Measurements from ENCODE around the gene IQUB.

Gene IQUB

GRCh38 chr7:123579416-123579815, 45.0 kb upstream of the IQUB start:
- 0 out of 2 replicates have a peak, but pooled peaks cover 4% of the 10 kb centered on the region for H3K27me3 ChIP-seq (ENCODE audit: low read depth, low read length)
- no peak overlapping the region for H3K4me2 ChIP-seq (ENCODE audit: low read length)
- no peak overlapping the region for H3K27ac ChIP-seq (ENCODE audit: low read length)
- no peak overlapping the region for H3K4me3 ChIP-seq (ENCODE audit: low read length)
- peaks cover 5% of the 10 kb centered on the region; the same call in 1 of the 2 replicates for H3K4me1 ChIP-seq (ENCODE audit: low read length)
- no peak overlapping the region for H2AFZ ChIP-seq (ENCODE audit: low read depth, low read length)
- no peaks in the 10 kb centered on the region for H3K36me3 ChIP-seq (replicated peaks; ENCODE audit: low read depth, low read length)
- H3K9ac ChIP-seq (ENCODE audit: low read length), result no peak overlapping the region
- no peaks in the 10 kb centered on the region for H3K9me3 ChIP-seq (ENCODE audit: insufficient read depth, low read length)
- TF ChIP-seq, protein P1, sequence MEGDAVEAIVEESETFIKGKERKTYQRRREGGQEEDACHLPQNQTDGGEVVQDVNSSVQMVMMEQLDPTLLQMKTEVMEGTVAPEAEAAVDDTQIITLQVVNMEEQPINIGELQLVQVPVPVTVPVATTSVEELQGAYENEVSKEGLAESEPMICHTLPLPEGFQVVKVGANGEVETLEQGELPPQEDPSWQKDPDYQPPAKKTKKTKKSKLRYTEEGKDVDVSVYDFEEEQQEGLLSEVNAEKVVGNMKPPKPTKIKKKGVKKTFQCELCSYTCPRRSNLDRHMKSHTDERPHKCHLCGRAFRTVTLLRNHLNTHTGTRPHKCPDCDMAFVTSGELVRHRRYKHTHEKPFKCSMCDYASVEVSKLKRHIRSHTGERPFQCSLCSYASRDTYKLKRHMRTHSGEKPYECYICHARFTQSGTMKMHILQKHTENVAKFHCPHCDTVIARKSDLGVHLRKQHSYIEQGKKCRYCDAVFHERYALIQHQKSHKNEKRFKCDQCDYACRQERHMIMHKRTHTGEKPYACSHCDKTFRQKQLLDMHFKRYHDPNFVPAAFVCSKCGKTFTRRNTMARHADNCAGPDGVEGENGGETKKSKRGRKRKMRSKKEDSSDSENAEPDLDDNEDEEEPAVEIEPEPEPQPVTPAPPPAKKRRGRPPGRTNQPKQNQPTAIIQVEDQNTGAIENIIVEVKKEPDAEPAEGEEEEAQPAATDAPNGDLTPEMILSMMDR (IDR thresholded peaks at IDR 0.05; ENCODE audit: low read depth, low read length), result no peak
- no peak for TF ChIP-seq EZH2phosphoT487 (IDR thresholded peaks at IDR 0.05; ENCODE audit: low read depth)
- no peaks in the 10 kb centered on the region for H3K79me2 ChIP-seq (ENCODE audit: low read length)
- no peaks in the 10 kb centered on the region for H4K20me1 ChIP-seq (ENCODE audit: insufficient read depth, low read length)

DNA sequence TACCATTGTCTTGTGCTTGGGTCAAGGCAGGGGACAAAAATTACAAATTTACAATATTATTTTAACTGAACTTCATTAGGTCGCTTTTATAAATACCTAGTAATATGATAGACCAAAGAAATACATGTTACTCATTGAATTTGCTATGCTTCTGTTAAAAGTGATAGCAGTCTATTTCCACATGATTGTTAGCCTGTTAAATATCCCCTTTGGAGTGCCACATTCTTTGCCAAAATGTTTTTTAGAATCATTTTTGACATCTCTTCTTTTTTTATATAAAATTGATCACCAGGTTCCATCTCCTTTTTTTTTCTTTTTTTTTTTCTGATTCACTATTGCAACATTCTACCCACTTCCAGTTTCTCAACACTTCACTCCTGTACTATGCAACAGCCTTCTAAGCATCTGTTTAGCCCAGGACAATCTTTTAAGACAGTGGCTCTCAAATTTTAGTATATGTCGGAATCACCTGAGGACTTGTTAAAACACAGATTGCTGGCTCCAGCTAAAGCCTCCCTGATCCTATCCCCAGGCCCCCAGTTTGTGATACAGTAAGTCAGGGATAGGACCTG, 39.6 kb upstream of the IQUB start:
- no peaks in the 10 kb centered on the region for H3K36me3 ChIP-seq (replicated peaks; ENCODE audit: low read depth, low read length)
- H3K4me1 ChIP-seq (ENCODE audit: low read length), result peaks cover 8% of the 10 kb centered on the region
- no peaks in the 10 kb centered on the region for H3K9me3 ChIP-seq (ENCODE audit: insufficient read depth, low read length)
- no peak overlapping the region for H3K9ac ChIP-seq (ENCODE audit: low read length)
- H3K27me3 ChIP-seq (ENCODE audit: low read depth, low read length), result no peaks in the 10 kb centered on the region
- no peak for TF ChIP-seq EZH2phosphoT487 (IDR thresholded peaks at IDR 0.05; ENCODE audit: low read depth)
- TF ChIP-seq, protein P1 (IDR thresholded peaks at IDR 0.05; ENCODE audit: low read depth, low read length), result no peak
- H2AFZ ChIP-seq (ENCODE audit: low read depth, low read length), result no peak overlapping the region
- H3K79me2 ChIP-seq (ENCODE audit: low read length), result no peaks in the 10 kb centered on the region
- H3K27ac ChIP-seq (ENCODE audit: low read length), result no peak overlapping the region
- no peaks in the 10 kb centered on the region for H4K20me1 ChIP-seq (ENCODE audit: insufficient read depth, low read length)
- H3K4me3 ChIP-seq (ENCODE audit: low read length), result no peak overlapping the region
- H3K4me2 ChIP-seq (ENCODE audit: low read length), result no peak overlapping the region

- Histone ChIP-seq H3K27me3 (ENCODE audit: low read depth, low read length) (no peaks in the 10 kb centered on the region), H3K27ac (ENCODE audit: low read length) (no peak overlapping the region), H3K4me2 (ENCODE audit: low read length) (no peak overlapping the region), H3K79me2 (ENCODE audit: low read length) (no peaks in the 10 kb centered on the region), H3K4me3 (ENCODE audit: low read length) (no peak overlapping the region), H3K36me3 (replicated peaks; ENCODE audit: low read depth, low read length) (no peaks in the 10 kb centered on the region), H3K9me3 (ENCODE audit: insufficient read depth, low read length) (no peaks in the 10 kb centered on the region), H4K20me1 (ENCODE audit: insufficient read depth, low read length) (no peaks in the 10 kb centered on the region), H3K9ac (ENCODE audit: low read length) (no peak overlapping the region), H3K4me1 (ENCODE audit: low read length) (peaks cover 9% of the 10 kb centered on the region), H2AFZ (ENCODE audit: low read depth, low read length) (no peak overlapping the region)
- TF ChIP-seq, protein P1 (IDR thresholded peaks at IDR 0.05; ENCODE audit: low read depth, low read length), result no peak
- TF ChIP-seq EZH2phosphoT487 (IDR thresholded peaks at IDR 0.05; ENCODE audit: low read depth), result no peak
Observed at GRCh38 chr7:123573341-123573740, 38.9 kb upstream of the IQUB start.

- H4K20me1 ChIP-seq (ENCODE audit: insufficient read depth, low read length), result no peaks in the 10 kb centered on the region
- H3K9ac ChIP-seq (ENCODE audit: low read length), result no peak overlapping the region
- no peaks in the 10 kb centered on the region for H3K9me3 ChIP-seq (ENCODE audit: insufficient read depth, low read length)
- H3K36me3 ChIP-seq (replicated peaks; ENCODE audit: low read depth, low read length), result no peaks in the 10 kb centered on the region
- TF ChIP-seq, protein P1 (IDR thresholded peaks at IDR 0.05; ENCODE audit: low read depth, low read length), result no peak
- no peak for TF ChIP-seq EZH2phosphoT487 (IDR thresholded peaks at IDR 0.05; ENCODE audit: low read depth)
- no peaks in the 10 kb centered on the region for H3K27me3 ChIP-seq (ENCODE audit: low read depth, low read length)
- no peak overlapping the region for H3K4me2 ChIP-seq (ENCODE audit: low read length)
- H3K27ac ChIP-seq (ENCODE audit: low read length), result no peak overlapping the region
- no peaks in the 10 kb centered on the region for H3K79me2 ChIP-seq (ENCODE audit: low read length)
- no peak overlapping the region for H2AFZ ChIP-seq (ENCODE audit: low read depth, low read length)
- H3K4me1 ChIP-seq (ENCODE audit: low read length), result peaks cover 9% of the 10 kb centered on the region
- H3K4me3 ChIP-seq (ENCODE audit: low read length), result no peak overlapping the region
Observed at GRCh38 chr7:123571684-123572083, 37.3 kb upstream of the IQUB start.

Measured in OCI-LY3 (cell line).